Common myeloid progenitor, CD34-positive (primary cell): ENCODE measurements around the gene MYL10.

Experiments
- CTCF ChIA-PET: fragments of 350-600 bp; sonication (Branson Sonifier 250); formaldehyde crosslinking; loops from one replicate; lab custom pipeline; 2021; ENCODE audit warnings: antibody characterized with exemption; lab: Charles Lee
- POLR2A ChIA-PET: fragments of 350-600 bp; sonication (Branson Sonifier 250); formaldehyde crosslinking; loops from one replicate; lab custom pipeline; 2021; ENCODE audit warnings: antibody characterized with exemption; lab: Charles Lee
- DNase-seq, 3 donors: peaks; one replicate each; pipeline versions ENCODE4 v3.0.0 to v3.0.0-alpha.2; 2013
- H3K27ac ChIP-seq, 2 experiments: 1 replicate in 1 of 2; 2 replicates in 1 of 2; pipeline ENCODE4 v1.7.0; 2013; ENCODE audit warnings: inconsistent platforms in 2 of 2, low read length in 2 of 2, mild to moderate bottlenecking in 2 of 2, low read depth in 1 of 2, moderate library complexity in 1 of 2; ENCODE audit not compliant: severe bottlenecking in 2 of 2, insufficient read depth in 1 of 2, poor library complexity in 1 of 2
- H3K27me3 ChIP-seq, 5 experiments: replicated peaks in 2 of 5; 1 replicate in 3 of 5; 2 replicates in 2 of 5; pipeline versions ENCODE4 v1.6.1 to v1.7.0; 2013; ENCODE audit warnings: low read length in 4 of 5, mild to moderate bottlenecking in 2 of 5, moderate library complexity in 2 of 5, inconsistent platforms in 1 of 5; ENCODE audit not compliant: insufficient read depth in 5 of 5, control insufficient read depth in 4 of 5
- H3K36me3 ChIP-seq, 4 experiments: 1 replicate in 2 of 4; 2 replicates in 2 of 4; pipeline versions ENCODE4 v1.6.1 to v1.7.0; 2013; ENCODE audit warnings: low read length in 3 of 4, control low read depth in 1 of 4, mild to moderate bottlenecking in 1 of 4; ENCODE audit not compliant: control insufficient read depth in 4 of 4, insufficient read depth in 4 of 4
- H3K4me1 ChIP-seq, 4 experiments: 1 replicate in 3 of 4; 2 replicates in 1 of 4; pipeline versions ENCODE4 v1.6.1 to v1.7.1; 2013; ENCODE audit warnings: low read length in 3 of 4, mild to moderate bottlenecking in 3 of 4, control low read depth in 1 of 4, inconsistent platforms in 1 of 4, moderate library complexity in 1 of 4; ENCODE audit not compliant: control insufficient read depth in 4 of 4, insufficient read depth in 4 of 4; ENCODE audit errors: control extremely low read depth in 1 of 4
- H3K4me3 ChIP-seq, 7 experiments: 1 replicate in 4 of 7; 2 replicates in 3 of 7; pipeline versions ENCODE4 v1.5.1 to v1.7.0; 2013; ENCODE audit warnings: mild to moderate bottlenecking in 7 of 7, low read length in 6 of 7, moderate library complexity in 6 of 7, inconsistent platforms in 2 of 7, low read depth in 2 of 7, control low read depth in 1 of 7; ENCODE audit not compliant: insufficient read depth in 4 of 7, control insufficient read depth in 1 of 7; ENCODE audit errors: extremely low read depth in 1 of 7
- H3K9me3 ChIP-seq, 5 experiments: 1 replicate in 4 of 5; 2 replicates in 1 of 5; pipeline versions ENCODE4 v1.6.1 to v1.7.1; 2013; ENCODE audit warnings: low read length in 4 of 5, mild to moderate bottlenecking in 2 of 5, inconsistent platforms in 1 of 5, low read depth in 1 of 5, moderate library complexity in 1 of 5; ENCODE audit not compliant: control insufficient read depth in 4 of 5, insufficient read depth in 2 of 5; ENCODE audit errors: control extremely low read depth in 1 of 5
- WGBS: methylation state at CpG from one replicate; pipeline ENCODE4 v1.1.5; 2013; ENCODE audit not compliant: insufficient coverage; 5-methylcytosine and 5-hydroxymethylcytosine counted together

The MYL10 gene

GRCh38 chr7:101624246-101625001 is 4.7 kb downstream of the MYL10 start:
- CTCF ChIA-PET, result interaction anchor here (0.6 to 1.5 kb wide), 3 partner anchors 9 to 188 kb away, joined by 3 to 5 read pairs (median 3); no protein-coding TSS in a partner anchor
- WGBS, result 90% methylated on average over 23 of the region's 23 CpGs
- POLR2A ChIA-PET, result no interaction called here
- Histone ChIP-seq H3K4me1 (peaks cover 0 to 4% (median 0%) of the 10 kb centered on the region in 4 experiments), H3K27me3 (peaks cover 0 to 32% (median 9%) of the 10 kb centered on the region in 5 experiments), H3K4me3 (no peak overlapping the region), H3K9me3 (no peaks in the 10 kb centered on the region), H3K36me3 (no peaks in the 10 kb centered on the region), H3K27ac (no peak overlapping the region)
- no peak for DNase-seq

- H3K4me1 ChIP-seq, result peaks cover 0 to 4% (median 0%) of the 10 kb centered on the region in 4 experiments
- H3K9me3 ChIP-seq, result no peaks in the 10 kb centered on the region
- ChIA-PET CTCF (interaction anchor here (0.9 to 1.0 kb wide), 2 partner anchors 13 to 14 kb away, joined by 3 read pairs; no protein-coding TSS in a partner anchor), POLR2A (no interaction called here)
- H3K4me3 ChIP-seq, result no peak overlapping the region
- no peak for DNase-seq
- H3K27me3 ChIP-seq, result peaks cover 0 to 32% (median 9%) of the 10 kb centered on the region in 5 experiments
- WGBS, result 96% methylated on average over 14 of the region's 15 CpGs
- H3K27ac ChIP-seq, result no peak overlapping the region
- no peaks in the 10 kb centered on the region for H3K36me3 ChIP-seq
These were observed 6.4 kb downstream of the MYL10 start for GRCh38 chr7:101622609-101623173.

- ChIA-PET POLR2A (no interaction called here), CTCF (no interaction called here)
- Histone ChIP-seq H3K9me3 (no peaks in the 10 kb centered on the region), H3K4me3 (no peak overlapping the region), H3K27ac (no peak overlapping the region), H3K27me3 (peaks cover 0 to 26% (median 9%) of the 10 kb centered on the region in 5 experiments), H3K36me3 (no peaks in the 10 kb centered on the region), H3K4me1 (peaks cover 0 to 4% (median 0%) of the 10 kb centered on the region in 4 experiments)
- DNase-seq, result no peak
- WGBS, result 95% methylated on average over 9 of the region's 10 CpGs
These were observed 8.1 kb downstream of the MYL10 start for GRCh38 chr7:101620991-101621390.

- Histone ChIP-seq H3K4me3 (no peak overlapping the region), H3K27me3 (peaks cover 0 to 20% (median 9%) of the 10 kb centered on the region in 5 experiments), H3K36me3 (no peaks in the 10 kb centered on the region), H3K4me1 (peaks cover 0 to 4% (median under 1%) of the 10 kb centered on the region in 4 experiments), H3K27ac (no peak overlapping the region), H3K9me3 (no peaks in the 10 kb centered on the region)
- 98% methylated on average over 4 of the region's 4 CpGs for WGBS
- ChIA-PET POLR2A (no interaction called here), CTCF (no interaction called here)
- DNase-seq, result no peak
These were observed 8.7 kb downstream of the MYL10 start for GRCh38 chr7:101620395-101620794.

GRCh38 chr7:101618916-101619315 is 10.2 kb downstream of the MYL10 start:
- peaks cover 0 to 6% (median under 1%) of the 10 kb centered on the region in 5 experiments for H3K27me3 ChIP-seq
- H3K9me3 ChIP-seq, result no peaks in the 10 kb centered on the region
- POLR2A ChIA-PET, result no interaction called here
- CTCF ChIA-PET, result no interaction called here
- WGBS, result 96% methylated on average over 8 of the region's 8 CpGs
- no peak for DNase-seq
- H3K4me3 ChIP-seq, result no peak overlapping the region
- no peak overlapping the region for H3K27ac ChIP-seq
- H3K36me3 ChIP-seq, result no peaks in the 10 kb centered on the region
- peaks cover 0 to 7% (median 0%) of the 10 kb centered on the region in 4 experiments for H3K4me1 ChIP-seq

- Histone ChIP-seq H3K27ac (no peak overlapping the region), H3K36me3 (no peaks in the 10 kb centered on the region), H3K4me3 (no peak overlapping the region), H3K27me3 (peaks cover 0 to 6% (median 0%) of the 10 kb centered on the region in 5 experiments), H3K9me3 (no peaks in the 10 kb centered on the region), H3K4me1 (peaks cover 0 to 7% (median 0%) of the 10 kb centered on the region in 4 experiments)
- 86% methylated on average over 20 of the region's 20 CpGs for WGBS
- CTCF ChIA-PET, result interaction anchor here (1.1 kb wide), 1 partner anchor 627 kb away, joined by 3 read pairs; no protein-coding TSS in a partner anchor
- DNase-seq, result no peak
- POLR2A ChIA-PET, result no interaction called here
These were observed 10.8 kb downstream of the MYL10 start for GRCh38 chr7:101618207-101618839.
